ENCODE measurements around the gene SLC15A5. TPM values are rescaled to one million over a fixed set of nuclear protein-coding genes. Genes with fewer than 3 reads are reported as not detected.

SLC15A5 gene
- total RNA-seq, 3 donors from 2014 or later (not counting 1 experiment from before 2014, with no cell fraction given), result not detected

Other genes with a start within 250 kb of the SLC15A5 start
- gene MGST1, start 70.0 kb upstream of the SLC15A5 start, total RNA-seq, result 1 to 10 TPM in 1 of 3 donors, under 1 TPM in 2; 0.40 to 4.3 (median 0.63) TPM

Data from natural killer cell (primary cell).